Measurements from ENCODE around the gene SERPINE1. TPM values are rescaled to one million over a fixed set of nuclear protein-coding genes. Genes with fewer than 3 reads are reported as not detected.
A peak's percentile ranks its signal among the peaks of the same experiment; 100 is the strongest.

SERPINE1 gene
- total and polyA plus RNA-seq, 2 of the 13 experiments (the other 11 are each of a cell fraction or from before 2014, with no cell fraction given) = 21.2 to 1,576 TPM

DNA sequence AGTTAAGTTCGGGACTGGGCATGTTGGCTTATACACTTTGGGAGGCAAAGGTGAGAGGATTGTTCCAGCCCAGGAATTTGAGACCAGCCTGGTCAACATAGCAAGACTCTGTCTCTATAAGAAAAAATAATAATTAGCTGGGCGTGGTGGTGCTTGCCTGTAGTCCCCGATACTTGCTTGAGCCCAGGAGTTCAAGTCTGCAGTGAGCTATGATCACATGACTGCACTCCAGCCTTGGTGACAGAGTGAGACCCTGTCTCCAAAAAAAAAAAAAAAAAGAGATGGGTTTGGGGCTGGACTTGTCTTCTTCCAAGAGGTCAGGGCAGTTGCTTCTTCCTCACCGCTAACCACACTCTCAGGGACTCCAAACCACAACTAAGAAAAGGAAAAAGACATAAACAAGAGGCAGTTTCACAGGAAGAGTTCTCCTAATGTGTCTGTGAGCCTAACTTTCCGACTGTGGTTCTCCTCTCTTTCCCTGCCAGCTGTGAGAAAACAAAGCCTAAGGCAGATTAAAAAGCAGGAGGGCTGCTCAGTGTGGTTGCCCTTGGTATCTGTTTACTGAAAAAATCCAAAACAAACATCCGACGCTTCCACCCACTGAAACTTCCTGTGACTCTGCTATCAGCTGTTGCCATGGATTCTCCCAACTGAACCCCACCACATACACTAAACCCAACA, 2.4 kb upstream of the SERPINE1 start (continued):
- no peak for TF ChIP-seq NONO (IDR thresholded peaks at IDR 0.05)
- TF ChIP-seq NONO (CRISPR knock-in tag; conservative IDR thresholded peaks at IDR 0.05) = 0 out of 2 replicates have a peak, but pooled peaks have one; percentile 8
- no peak for TF ChIP-seq ZNF790 (CRISPR knock-in tag; IDR thresholded peaks at IDR 0.05; ENCODE audit: borderline replicate concordance)
- no peak for TF ChIP-seq FOXC1 (CRISPR knock-in tag; IDR thresholded peaks at IDR 0.05; ENCODE audit: borderline replicate concordance)
- TF ChIP-seq ZBTB10 (CRISPR knock-in tag; IDR thresholded peaks at IDR 0.05; ENCODE audit: borderline replicate concordance) = peak; percentile 38; the same call in 1 of the 2 replicates
- no peak for TF ChIP-seq U2AF2 (IDR thresholded peaks at IDR 0.05; ENCODE audit: low read depth, low read length)
- TF ChIP-seq ZNF547 (CRISPR knock-in tag; IDR thresholded peaks at IDR 0.05) = no peak
- peak; percentile 42; the same call in 1 of the 2 replicates for TF ChIP-seq ZNF746 (CRISPR knock-in tag; IDR thresholded peaks at IDR 0.05)
- TF ChIP-seq, protein P1, sequence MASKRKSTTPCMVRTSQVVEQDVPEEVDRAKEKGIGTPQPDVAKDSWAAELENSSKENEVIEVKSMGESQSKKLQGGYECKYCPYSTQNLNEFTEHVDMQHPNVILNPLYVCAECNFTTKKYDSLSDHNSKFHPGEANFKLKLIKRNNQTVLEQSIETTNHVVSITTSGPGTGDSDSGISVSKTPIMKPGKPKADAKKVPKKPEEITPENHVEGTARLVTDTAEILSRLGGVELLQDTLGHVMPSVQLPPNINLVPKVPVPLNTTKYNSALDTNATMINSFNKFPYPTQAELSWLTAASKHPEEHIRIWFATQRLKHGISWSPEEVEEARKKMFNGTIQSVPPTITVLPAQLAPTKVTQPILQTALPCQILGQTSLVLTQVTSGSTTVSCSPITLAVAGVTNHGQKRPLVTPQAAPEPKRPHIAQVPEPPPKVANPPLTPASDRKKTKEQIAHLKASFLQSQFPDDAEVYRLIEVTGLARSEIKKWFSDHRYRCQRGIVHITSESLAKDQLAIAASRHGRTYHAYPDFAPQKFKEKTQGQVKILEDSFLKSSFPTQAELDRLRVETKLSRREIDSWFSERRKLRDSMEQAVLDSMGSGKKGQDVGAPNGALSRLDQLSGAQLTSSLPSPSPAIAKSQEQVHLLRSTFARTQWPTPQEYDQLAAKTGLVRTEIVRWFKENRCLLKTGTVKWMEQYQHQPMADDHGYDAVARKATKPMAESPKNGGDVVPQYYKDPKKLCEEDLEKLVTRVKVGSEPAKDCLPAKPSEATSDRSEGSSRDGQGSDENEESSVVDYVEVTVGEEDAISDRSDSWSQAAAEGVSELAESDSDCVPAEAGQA (IDR thresholded peaks at IDR 0.05; ENCODE audit: low read depth) = no peak
- TF ChIP-seq, protein P1 (CRISPR knock-in tag; IDR thresholded peaks at IDR 0.05; ENCODE audit: borderline replicate concordance) = no peak
- no peak for TF ChIP-seq ZNF83 (CRISPR knock-in tag; IDR thresholded peaks at IDR 0.05; ENCODE audit: borderline replicate concordance)
- no peak for TF ChIP-seq MEIS2 (CRISPR knock-in tag; IDR thresholded peaks at IDR 0.05)
- TF ChIP-seq KMT2B (CRISPR knock-in tag; IDR thresholded peaks at IDR 0.05) = no peak
- no peak for TF ChIP-seq ZNF768 (CRISPR knock-in tag; IDR thresholded peaks at IDR 0.05)
- no peak for TF ChIP-seq NAIF1 (CRISPR knock-in tag; IDR thresholded peaks at IDR 0.05; ENCODE audit: borderline replicate concordance)
- no peak for TF ChIP-seq ZMYM4 (CRISPR knock-in tag; IDR thresholded peaks at IDR 0.05)
- no peak for TF ChIP-seq MEIS1 (CRISPR knock-in tag; IDR thresholded peaks at IDR 0.05; ENCODE audit: borderline replicate concordance)
- TF ChIP-seq ZNF513 (CRISPR knock-in tag; conservative IDR thresholded peaks at IDR 0.05) = no peak
- no peak for TF ChIP-seq ZFP62 (CRISPR knock-in tag; IDR thresholded peaks at IDR 0.05)
- no peak for TF ChIP-seq ZSCAN9 (CRISPR knock-in tag; IDR thresholded peaks at IDR 0.05; ENCODE audit: borderline replicate concordance)

Data from HepG2 (cell line).